ENCODE data around the gene OCSTAMP.

GRCh38 chr20:46599227-46599987 lies 49.0 kb upstream of the OCSTAMP start:
- TF ChIP-seq JUNB (IDR thresholded peaks at IDR 0.05; ENCODE audit: unreplicated experiment) (no peak), CTCF (conservative IDR thresholded peaks at IDR 0.05; ENCODE audit: low read depth in 2 of 2) (no peak), ETS1 (IDR thresholded peaks at IDR 0.05) (no peak), POLR2AphosphoS5 (IDR thresholded peaks at IDR 0.05; ENCODE audit: low read depth) (no peak), EZH2 (IDR thresholded peaks at IDR 0.05; ENCODE audit: low read depth, unreplicated experiment) (no peak)

Data from GM23338 (cell line).